Measurements from ENCODE around the gene CRYGN. TPM values are rescaled to one million over a fixed set of nuclear protein-coding genes. Genes with fewer than 3 reads are reported as not detected.

Gene CRYGN
- total RNA-seq, 3 donors from 2014 or later: 0.51 TPM; not detected in 2

DNA sequence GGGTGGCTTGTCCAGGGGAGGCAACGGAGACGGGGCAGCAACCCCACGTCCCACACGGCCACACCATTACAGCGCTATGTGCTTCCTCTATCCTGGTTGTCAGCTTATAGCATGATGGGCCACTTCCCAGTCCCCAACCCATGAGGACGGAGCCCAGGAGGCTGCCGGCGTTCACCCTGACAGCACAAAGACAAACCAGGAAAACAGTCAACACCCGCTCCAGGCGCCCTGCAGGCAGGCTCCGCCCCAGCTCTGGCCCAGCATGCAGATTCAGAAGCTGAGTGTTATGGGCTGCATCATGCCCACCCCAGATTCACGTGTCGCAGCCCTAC, 44.9 kb downstream of the CRYGN start:
- ATAC-seq: no peak
- H3K4me1 ChIP-seq (ENCODE audit: low read depth): no peaks in the 10 kb centered on the region
- intact Hi-C loops (cut with DNase I, micrococcal nuclease): no loop called here
- H3K4me3 ChIP-seq: no peak overlapping the region
- peak in 1 of 3 donors; percentile 13 for DNase-seq
- H3K36me3 ChIP-seq (ENCODE audit: low read depth): no peaks in the 10 kb centered on the region
- TF ChIP-seq, protein P1, sequence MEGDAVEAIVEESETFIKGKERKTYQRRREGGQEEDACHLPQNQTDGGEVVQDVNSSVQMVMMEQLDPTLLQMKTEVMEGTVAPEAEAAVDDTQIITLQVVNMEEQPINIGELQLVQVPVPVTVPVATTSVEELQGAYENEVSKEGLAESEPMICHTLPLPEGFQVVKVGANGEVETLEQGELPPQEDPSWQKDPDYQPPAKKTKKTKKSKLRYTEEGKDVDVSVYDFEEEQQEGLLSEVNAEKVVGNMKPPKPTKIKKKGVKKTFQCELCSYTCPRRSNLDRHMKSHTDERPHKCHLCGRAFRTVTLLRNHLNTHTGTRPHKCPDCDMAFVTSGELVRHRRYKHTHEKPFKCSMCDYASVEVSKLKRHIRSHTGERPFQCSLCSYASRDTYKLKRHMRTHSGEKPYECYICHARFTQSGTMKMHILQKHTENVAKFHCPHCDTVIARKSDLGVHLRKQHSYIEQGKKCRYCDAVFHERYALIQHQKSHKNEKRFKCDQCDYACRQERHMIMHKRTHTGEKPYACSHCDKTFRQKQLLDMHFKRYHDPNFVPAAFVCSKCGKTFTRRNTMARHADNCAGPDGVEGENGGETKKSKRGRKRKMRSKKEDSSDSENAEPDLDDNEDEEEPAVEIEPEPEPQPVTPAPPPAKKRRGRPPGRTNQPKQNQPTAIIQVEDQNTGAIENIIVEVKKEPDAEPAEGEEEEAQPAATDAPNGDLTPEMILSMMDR (IDR thresholded peaks at IDR 0.05): no peak
- no peaks in the 10 kb centered on the region for H3K9me3 ChIP-seq

DNA sequence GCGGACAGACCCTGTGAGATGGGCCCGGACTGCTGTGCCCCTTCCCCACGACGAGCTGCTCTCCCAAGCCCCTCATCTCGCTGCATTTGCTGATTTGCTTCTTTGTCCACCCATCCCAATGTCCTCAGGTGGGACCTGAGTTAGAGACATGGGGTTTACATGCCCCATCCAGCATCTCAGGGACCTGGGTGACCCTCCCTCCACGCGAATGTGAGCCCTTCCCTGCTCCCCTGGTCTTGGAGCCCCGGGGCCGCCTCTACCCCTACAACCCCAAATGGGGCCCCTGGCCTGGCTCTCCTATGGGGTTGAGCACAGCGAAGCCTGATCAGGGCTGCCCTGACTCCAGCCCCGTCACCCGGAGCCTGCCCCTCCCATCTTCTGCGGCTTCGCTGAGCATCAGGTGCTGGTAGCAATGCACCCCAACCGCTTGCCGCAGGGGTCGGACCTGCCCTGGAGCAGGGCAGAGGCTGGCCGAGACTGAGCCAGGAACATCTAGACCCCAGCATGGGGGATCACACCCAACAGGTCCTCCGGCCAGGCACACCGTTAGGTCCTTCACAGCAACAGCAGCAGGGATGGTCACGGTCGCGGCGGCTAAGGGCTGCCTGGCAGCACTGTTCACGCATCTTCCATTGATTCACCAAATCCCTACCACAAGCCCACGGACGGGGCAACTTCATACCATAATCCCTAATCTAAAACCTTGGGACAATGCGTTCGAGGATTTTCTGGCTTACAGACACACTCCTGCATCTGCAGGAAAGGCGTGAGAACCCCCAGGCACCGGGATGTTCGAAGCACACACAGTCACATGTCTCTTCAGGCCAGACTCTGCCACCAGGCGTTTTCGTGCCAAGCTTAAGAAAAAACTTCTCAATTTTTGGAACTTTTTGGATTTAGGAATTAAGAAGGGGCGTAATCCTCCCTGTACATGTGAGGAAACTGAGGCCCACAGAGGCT, 45.6 kb downstream of the CRYGN start:
- ATAC-seq (no peak), DNase-seq (peak in 2 of 3 donors; percentile 5 to 41)
- Histone ChIP-seq H3K36me3 (ENCODE audit: low read depth) (no peaks in the 10 kb centered on the region), H3K4me1 (ENCODE audit: low read depth) (no peaks in the 10 kb centered on the region), H3K4me3 (no peak overlapping the region), H3K9me3 (no peaks in the 10 kb centered on the region)
- intact Hi-C loops (cut with DNase I, micrococcal nuclease): no loop called here
- TF ChIP-seq, protein P1 (IDR thresholded peaks at IDR 0.05): no peak

DNA sequence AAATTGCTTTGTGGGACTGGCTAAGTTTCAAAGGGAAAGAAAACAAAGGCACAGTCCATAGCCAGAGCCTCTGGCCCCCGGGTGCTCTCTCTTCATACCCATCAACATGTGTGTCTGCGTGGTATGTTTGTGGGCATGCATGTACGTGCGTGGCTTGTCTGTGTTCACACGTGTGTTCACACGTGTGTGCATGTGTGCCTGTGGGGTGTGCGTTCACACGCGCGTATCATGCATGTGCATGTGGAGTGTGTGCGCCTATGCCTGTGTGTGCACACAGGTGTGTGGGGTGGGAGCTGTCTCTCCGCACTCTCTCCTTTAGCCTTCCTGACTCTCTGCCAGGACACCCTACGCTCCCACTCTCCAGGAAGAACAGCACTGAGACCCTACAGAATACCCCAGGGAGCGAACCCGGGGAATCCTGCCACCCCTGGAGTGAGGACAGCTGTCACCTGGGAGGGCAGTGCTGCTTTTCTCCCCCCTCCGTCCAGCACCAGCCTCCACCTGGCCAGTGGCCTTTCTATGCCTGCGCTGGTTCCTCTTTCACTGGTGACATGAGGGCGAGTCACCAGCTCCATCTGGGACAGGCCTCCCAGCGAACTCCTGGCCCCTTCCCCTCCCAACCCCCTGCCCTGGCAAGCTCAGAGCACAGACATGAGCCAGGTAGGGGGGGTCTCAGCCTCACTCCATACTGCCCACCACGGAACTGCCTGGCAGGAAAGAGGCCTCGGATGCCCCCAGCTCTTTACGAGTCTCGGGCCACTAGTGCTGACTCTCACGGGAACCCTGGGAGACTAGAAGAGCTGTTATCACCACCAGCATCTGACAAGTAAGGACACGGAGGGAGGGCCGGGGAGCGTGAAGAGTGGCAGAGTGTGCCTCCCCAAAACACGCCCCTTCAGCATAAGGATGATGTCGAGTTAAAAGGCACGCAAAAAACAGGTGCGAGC, 46.6 kb downstream of the CRYGN start:
- no peak for ATAC-seq
- TF ChIP-seq, protein P1 (IDR thresholded peaks at IDR 0.05): no peak
- intact Hi-C loops (cut with DNase I, micrococcal nuclease): no loop called here
- no peaks in the 10 kb centered on the region for H3K36me3 ChIP-seq (ENCODE audit: low read depth)
- DNase-seq: peak in 1 of 3 donors; percentile 9
- no peaks in the 10 kb centered on the region for H3K9me3 ChIP-seq
- no peaks in the 10 kb centered on the region for H3K4me1 ChIP-seq (ENCODE audit: low read depth)
- H3K4me3 ChIP-seq: no peak overlapping the region

DNA sequence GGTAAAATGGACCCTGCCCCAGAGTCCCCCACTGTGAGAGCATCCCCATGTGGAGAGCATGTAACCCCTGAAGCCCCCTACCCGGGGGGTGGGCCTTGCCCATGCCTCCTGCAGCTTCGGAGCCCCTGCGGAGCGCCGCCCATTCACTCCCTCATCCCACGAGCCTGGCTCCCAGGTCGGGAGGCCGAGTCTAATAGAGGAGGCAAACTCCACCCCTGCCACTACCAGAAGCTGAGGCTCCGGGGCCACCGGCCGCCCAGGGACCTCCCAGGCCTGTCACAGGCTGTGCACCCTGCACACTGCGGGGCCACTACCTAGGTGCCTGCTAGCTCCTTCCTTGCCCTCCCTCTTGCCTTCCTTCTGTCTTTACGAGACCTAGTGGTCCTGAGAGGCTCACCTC, 47.5 kb downstream of the CRYGN start:
- Histone ChIP-seq H3K4me3 (no peak overlapping the region), H3K4me1 (ENCODE audit: low read depth) (no peaks in the 10 kb centered on the region), H3K9me3 (no peaks in the 10 kb centered on the region), H3K36me3 (ENCODE audit: low read depth) (no peaks in the 10 kb centered on the region)
- TF ChIP-seq, protein P1 (IDR thresholded peaks at IDR 0.05): no peak
- DNase-seq (peak in 2 of 3 donors; percentile 7 to 36), ATAC-seq (no peak)
- intact Hi-C loops (cut with DNase I, micrococcal nuclease): no loop called here

DNA sequence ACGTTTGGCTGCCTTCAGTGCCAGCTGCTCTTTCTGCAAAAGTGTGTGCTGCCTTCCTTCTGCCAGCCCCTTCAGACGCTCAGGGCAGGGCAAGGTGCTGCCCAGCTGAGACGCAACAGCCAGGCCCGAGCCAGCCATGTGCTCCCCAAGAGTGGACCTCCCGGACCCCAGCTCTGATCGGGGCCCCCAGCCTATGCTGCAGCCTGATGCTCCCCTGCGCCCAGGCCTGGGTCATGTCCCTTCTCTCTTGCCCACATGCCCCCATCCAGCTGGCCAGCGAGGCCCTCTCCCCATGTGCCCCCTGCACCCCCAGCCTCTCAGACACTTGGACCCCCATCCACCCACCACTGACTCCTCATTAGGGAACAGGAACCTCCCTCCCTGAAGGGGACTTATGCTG, 47.9 kb downstream of the CRYGN start:
- ATAC-seq (no peak), DNase-seq (peak in 2 of 3 donors; percentile 7 to 48)
- Histone ChIP-seq H3K4me3 (no peak overlapping the region), H3K9me3 (no peaks in the 10 kb centered on the region), H3K4me1 (ENCODE audit: low read depth) (no peaks in the 10 kb centered on the region), H3K36me3 (ENCODE audit: low read depth) (no peaks in the 10 kb centered on the region)
- TF ChIP-seq, protein P1 (IDR thresholded peaks at IDR 0.05): no peak
- intact Hi-C loops (cut with DNase I, micrococcal nuclease): no loop called here
